Panc1 (cell line): ENCODE results near the gene TBC1D2B.

Experiments used
- POLR2AphosphoS5 ChIP-seq: IDR thresholded peaks from 2 replicates; pipeline ENCODE4 v1.6.1; 2012; ENCODE audit warnings: mild to moderate bottlenecking, low read depth, low read length, moderate library complexity
- TCF7L2 ChIP-seq: IDR thresholded peaks from 2 replicates; pipeline ENCODE4 v1.6.1; 2011; ENCODE audit warnings: mild to moderate bottlenecking, low read depth, low read length, inconsistent platforms
- TF ChIP-seq, protein P1 (sequence below), 2 experiments: IDR thresholded peaks; 2 replicates each; pipeline ENCODE4 v1.6.1; 2011 to 2012; ENCODE audit warnings: low read depth in 2 of 2, control low read depth in 1 of 2, low read length in 1 of 2, mild to moderate bottlenecking in 1 of 2, moderate library complexity in 1 of 2; ENCODE audit not compliant: insufficient read depth in 1 of 2
- TF ChIP-seq, protein P2 (sequence below): fragments of 450-650 bp; IDR thresholded peaks from 2 replicates; pipeline ENCODE4 v1.5.1; 2017; ENCODE audit warnings: mild to moderate bottlenecking

DNA sequence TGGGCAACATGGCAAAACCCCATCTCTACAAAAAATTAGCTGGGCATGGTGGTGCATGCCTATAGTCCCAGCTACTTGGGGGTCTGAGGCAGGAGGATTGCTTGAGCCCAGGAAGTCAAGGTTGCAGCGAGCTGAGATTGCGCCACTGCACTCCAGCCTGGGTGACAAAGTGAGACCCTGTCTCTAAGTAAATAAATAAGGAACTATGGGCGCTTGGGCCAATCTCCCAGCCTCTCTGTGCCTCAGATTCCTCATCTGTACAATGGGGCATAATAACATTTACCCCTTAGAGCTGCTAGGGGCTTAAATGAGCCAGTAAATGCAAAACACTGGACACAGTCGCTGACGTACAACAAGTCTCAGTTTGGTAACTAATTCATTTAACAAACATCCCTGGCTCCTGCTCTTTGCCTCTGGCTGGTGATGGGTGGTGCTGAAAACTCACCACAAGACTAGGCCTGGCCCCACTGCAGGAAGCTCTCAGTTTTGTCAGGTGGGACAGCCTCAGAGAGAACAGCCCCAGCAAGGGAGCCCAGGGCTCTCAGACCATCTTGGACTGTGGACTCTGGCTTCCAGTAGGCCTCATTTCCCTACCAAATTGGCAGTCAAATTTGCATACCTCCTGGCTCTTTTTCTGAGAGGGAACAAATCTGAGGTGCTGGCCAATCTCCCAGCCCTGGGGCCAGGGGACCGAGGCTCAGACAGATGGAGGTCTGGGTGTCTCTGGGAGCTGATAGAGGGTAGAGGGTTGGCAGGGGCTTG is 6.4 kb upstream of the TBC1D2B start:
- TF ChIP-seq POLR2AphosphoS5 (no peak), TCF7L2 (no peak)
- TF ChIP-seq, protein P1, sequence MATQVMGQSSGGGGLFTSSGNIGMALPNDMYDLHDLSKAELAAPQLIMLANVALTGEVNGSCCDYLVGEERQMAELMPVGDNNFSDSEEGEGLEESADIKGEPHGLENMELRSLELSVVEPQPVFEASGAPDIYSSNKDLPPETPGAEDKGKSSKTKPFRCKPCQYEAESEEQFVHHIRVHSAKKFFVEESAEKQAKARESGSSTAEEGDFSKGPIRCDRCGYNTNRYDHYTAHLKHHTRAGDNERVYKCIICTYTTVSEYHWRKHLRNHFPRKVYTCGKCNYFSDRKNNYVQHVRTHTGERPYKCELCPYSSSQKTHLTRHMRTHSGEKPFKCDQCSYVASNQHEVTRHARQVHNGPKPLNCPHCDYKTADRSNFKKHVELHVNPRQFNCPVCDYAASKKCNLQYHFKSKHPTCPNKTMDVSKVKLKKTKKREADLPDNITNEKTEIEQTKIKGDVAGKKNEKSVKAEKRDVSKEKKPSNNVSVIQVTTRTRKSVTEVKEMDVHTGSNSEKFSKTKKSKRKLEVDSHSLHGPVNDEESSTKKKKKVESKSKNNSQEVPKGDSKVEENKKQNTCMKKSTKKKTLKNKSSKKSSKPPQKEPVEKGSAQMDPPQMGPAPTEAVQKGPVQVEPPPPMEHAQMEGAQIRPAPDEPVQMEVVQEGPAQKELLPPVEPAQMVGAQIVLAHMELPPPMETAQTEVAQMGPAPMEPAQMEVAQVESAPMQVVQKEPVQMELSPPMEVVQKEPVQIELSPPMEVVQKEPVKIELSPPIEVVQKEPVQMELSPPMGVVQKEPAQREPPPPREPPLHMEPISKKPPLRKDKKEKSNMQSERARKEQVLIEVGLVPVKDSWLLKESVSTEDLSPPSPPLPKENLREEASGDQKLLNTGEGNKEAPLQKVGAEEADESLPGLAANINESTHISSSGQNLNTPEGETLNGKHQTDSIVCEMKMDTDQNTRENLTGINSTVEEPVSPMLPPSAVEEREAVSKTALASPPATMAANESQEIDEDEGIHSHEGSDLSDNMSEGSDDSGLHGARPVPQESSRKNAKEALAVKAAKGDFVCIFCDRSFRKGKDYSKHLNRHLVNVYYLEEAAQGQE (IDR thresholded peaks at IDR 0.05; ENCODE audit: insufficient read depth in 1 of 2, low read depth in 2 of 2, low read length in 1 of 2), result no peak
- TF ChIP-seq, protein P2, sequence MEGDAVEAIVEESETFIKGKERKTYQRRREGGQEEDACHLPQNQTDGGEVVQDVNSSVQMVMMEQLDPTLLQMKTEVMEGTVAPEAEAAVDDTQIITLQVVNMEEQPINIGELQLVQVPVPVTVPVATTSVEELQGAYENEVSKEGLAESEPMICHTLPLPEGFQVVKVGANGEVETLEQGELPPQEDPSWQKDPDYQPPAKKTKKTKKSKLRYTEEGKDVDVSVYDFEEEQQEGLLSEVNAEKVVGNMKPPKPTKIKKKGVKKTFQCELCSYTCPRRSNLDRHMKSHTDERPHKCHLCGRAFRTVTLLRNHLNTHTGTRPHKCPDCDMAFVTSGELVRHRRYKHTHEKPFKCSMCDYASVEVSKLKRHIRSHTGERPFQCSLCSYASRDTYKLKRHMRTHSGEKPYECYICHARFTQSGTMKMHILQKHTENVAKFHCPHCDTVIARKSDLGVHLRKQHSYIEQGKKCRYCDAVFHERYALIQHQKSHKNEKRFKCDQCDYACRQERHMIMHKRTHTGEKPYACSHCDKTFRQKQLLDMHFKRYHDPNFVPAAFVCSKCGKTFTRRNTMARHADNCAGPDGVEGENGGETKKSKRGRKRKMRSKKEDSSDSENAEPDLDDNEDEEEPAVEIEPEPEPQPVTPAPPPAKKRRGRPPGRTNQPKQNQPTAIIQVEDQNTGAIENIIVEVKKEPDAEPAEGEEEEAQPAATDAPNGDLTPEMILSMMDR, result no peak
